Muscle of back (tissue), 13 donors: ENCODE measurements around the gene CT45A6. TPM values are rescaled to one million over a fixed set of nuclear protein-coding genes. Genes with fewer than 3 reads are reported as not detected.
"Not testable (repeated sequence)": the region's sequence is repeated elsewhere in the genome, so short reads cannot be mapped to it uniquely, and the experiment has no call there.

Source experiments
- DNase-seq, 3 donors: peaks; one replicate each; pipeline versions ENCODE4 v3.0.0 to v3.0.0-alpha.2; 2013
- long read RNA-seq, 9 donors: transcript quantifications; one replicate each; lab custom pipeline, GENCODE V29; 2026
- polyA plus RNA-seq, 10 donors: library from polyadenylated mRNA; unstranded; fragments of 120-200 nt; gene quantifications; one replicate each; pipeline ENCODE4 v1.2.1, GENCODE V29; 2013; ENCODE audit not compliant: insufficient read length in 10 of 10

Gene CT45A6
- polyA plus RNA-seq = 1 to 10 TPM in 2 of 10 donors, not detected in 8; 1.1 to 1.9 TPM
- long read RNA-seq, donor 1 = 0 reads
- long read RNA-seq, donor 2 = 0 reads
- long read RNA-seq, donor 3 = 0 reads
- long read RNA-seq, donor 4 = 0 reads
- long read RNA-seq, donor 5 = 0 reads
- long read RNA-seq, donor 6 = 0 reads
- long read RNA-seq, donor 7 = 0 reads
- long read RNA-seq, donor 8 = 0 reads
- long read RNA-seq, donor 9 = 0 reads

GRCh38 chrX:135802687-135803086, at the start of gene CT45A6:
TSS of gene CT45A6 (minus strand) at chrX:135802787. CDS start at chrX:135798993, 3,794 bp downstream.
- not testable (repeated sequence) for DNase-seq

GRCh38 chrX:135837180-135837579, 34.6 kb upstream of the CT45A6 start, which contains the start of gene CT45A7:
TSS of gene CT45A7 (minus strand) at chrX:135837280. CDS start at chrX:135833533, 3,747 bp downstream.
- DNase-seq = not testable (repeated sequence)

GRCh38 chrX:135819912-135820311, 17.3 kb upstream of the CT45A6 start, which contains the start of gene CT45A2:
TSS of gene CT45A2 (minus strand) at chrX:135820012. CDS start at chrX:135816265, 3,747 bp downstream.
- not testable (repeated sequence) for DNase-seq

- not testable (repeated sequence) for DNase-seq
Observed at GRCh38 chrX:135785403-135785802, 17.2 kb downstream of the CT45A6 start, which contains the start of gene CT45A5. TSS of gene CT45A5 (minus strand) at chrX:135785503. CDS start at chrX:135781729, 3,774 bp downstream.

GRCh38 chrX:135768091-135768490, 34.5 kb downstream of the CT45A6 start, which contains the start of gene CT45A3:
TSS of gene CT45A3 (minus strand) at chrX:135768191. CDS start at chrX:135764444, 3,747 bp downstream.
- DNase-seq = not testable (repeated sequence)

- not testable (repeated sequence) for DNase-seq
Observed at GRCh38 chrX:135744739-135745138, 57.8 kb downstream of the CT45A6 start.

Other genes starting within 250 kb of the CT45A6 start
- under 1 TPM in 3 of 10 donors, not detected in 7; 0.26 to 0.49 (median 0.46) TPM for gene CT45A1, start 89.1 kb downstream of the CT45A6 start, polyA plus RNA-seq
- 1 to 10 TPM in 2 of 10 donors, under 1 TPM in 1, not detected in 7; 0.44 to 5.5 (median 1.1) TPM for gene CT45A3, start 34.6 kb downstream of the CT45A6 start, polyA plus RNA-seq
- under 1 TPM in 5 of 10 donors, not detected in 5; 0.22 to 0.94 (median 0.30) TPM for gene CT45A5, start 17.3 kb downstream of the CT45A6 start, polyA plus RNA-seq
- not detected for gene CT45A2, start 17.2 kb upstream of the CT45A6 start, polyA plus RNA-seq
- under 1 TPM in 1 of 10 donors, not detected in 9; 0.33 TPM for gene CT45A7, start 34.5 kb upstream of the CT45A6 start, polyA plus RNA-seq
- under 1 TPM in 1 of 10 donors, not detected in 9; 0.53 TPM for gene CT45A8, start 51.8 kb upstream of the CT45A6 start, polyA plus RNA-seq
- under 1 TPM in 1 of 10 donors, not detected in 9; 0.53 TPM for gene CT45A9, start 69.0 kb upstream of the CT45A6 start, polyA plus RNA-seq
- gene CT45A10, start 90.7 kb upstream of the CT45A6 start, polyA plus RNA-seq = not detected
- under 1 TPM in 1 of 10 donors, not detected in 9; 0.16 TPM for gene SAGE1, start 90.9 kb upstream of the CT45A6 start, polyA plus RNA-seq
- 10 to 100 TPM; 16.5 to 22.3 (median 20.2) TPM for gene MMGT1, start 171.2 kb upstream of the CT45A6 start, polyA plus RNA-seq
- gene SLC9A6, start 182.6 kb upstream of the CT45A6 start, polyA plus RNA-seq = 1 to 10 TPM; 6.9 to 9.4 (median 8.7) TPM